Activated CD8-positive, alpha-beta memory T cell treated with anti-CD3 and anti-CD28 coated beads, Interleukin-2, amount 50 U/mL, for 48 hours (primary cell): ENCODE data around the gene TRPM3.
"Not testable (repeated sequence)": the region's sequence is repeated elsewhere in the genome, so short reads cannot be mapped to it uniquely, and the experiment has no call there.

Experiments
- DNase-seq: peaks from one replicate; pipeline ENCODE4 v3.0.0-alpha.2; 2020

The TRPM3 gene

DNA sequence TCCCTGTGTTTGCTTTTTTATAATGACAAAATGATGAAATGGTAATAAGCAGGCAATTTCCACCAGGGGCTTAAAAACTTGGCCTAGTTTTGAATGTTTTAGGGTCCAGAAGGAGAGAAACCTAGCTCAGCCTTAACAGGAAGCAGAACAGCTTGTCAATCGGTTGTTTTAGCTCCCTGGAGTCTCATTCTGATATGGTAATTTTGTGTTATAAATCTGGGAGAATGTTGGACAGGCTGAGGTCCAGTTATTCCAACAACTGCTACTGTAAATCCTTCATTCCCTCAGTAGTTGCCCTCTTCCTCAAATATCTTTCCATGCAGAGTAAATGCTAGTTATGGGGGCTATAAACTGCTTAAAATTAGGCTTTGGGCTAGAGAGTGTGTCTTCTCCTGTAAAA lies 397.4 kb downstream of the TRPM3 start:
- not testable (repeated sequence) for DNase-seq

DNA sequence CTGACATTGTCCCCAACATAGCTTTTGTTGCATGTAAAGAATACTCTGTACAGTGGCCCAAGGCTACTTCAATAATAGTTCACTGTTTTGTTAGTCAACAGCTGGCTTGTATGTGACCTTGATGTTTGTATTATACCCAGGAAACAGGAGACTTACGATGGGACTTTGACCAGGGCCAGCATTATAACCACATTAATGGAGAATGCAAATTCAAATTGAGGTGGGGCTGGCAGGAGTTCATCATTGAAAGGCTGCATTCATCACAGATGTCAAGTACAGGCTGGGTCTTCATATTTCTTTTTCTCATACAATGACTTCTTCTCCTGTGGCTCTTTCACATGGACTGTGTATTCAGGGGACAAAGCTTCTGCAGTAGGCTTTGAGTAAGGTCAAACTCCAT lies 414.6 kb downstream of the TRPM3 start:
- DNase-seq = not testable (repeated sequence)

GRCh38 chr9:70701163-70701562 lies 420.3 kb downstream of the TRPM3 start:
- DNase-seq = no peak

DNA sequence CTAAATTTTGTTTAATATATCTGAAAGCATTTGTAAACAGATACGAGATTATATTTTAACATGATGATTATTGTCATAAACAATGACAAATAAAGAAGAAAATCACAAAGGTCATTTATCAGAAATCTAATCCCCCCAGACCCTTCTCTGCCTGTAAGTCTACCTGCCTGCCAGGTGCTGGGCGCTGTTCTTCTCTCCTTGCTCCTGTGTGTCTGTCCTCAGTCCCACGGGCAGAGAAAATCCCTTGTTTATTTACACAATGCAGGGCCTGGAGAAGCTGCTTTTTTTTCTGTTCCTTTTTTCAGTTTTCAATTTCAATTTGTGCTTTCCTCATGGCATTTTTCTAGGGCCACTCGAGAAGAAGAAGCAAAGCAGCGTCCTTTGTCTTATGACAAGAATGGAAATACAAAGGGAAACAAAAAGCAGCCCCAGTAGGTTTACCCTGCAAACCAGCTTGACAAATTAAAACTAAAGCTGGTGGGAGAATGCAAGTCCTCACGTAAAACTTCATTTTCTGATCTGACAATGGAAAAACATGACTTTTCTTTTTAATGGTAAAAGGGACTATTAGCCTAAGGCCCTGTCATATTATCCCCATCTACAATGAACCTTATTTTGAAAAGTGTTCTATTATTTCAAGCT lies 424.6 kb downstream of the TRPM3 start:
- DNase-seq = no peak

- DNase-seq = no peak
These were observed 426.7 kb downstream of the TRPM3 start for GRCh38 chr9:70694758-70695157.

GRCh38 chr9:70693186-70693585 lies 428.2 kb downstream of the TRPM3 start:
- DNase-seq = no peak

DNA sequence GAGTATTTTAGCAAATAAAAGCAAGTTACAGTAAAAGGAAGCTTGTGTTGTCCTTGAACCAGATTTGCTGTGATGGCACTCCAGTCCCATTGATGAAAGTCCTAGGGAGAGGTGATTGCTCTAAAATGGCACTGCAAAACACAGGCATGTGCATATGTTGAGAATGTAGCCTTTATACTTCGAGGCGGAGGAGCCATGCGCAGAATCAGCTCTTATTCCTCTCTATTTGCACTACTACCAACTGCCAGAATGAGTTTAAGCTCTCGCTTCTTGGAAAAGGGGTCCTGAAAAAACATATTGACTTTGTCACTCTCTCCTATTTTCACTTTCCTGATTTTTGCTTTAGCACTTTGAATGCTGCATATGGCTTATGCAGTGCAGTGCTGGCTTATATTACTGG lies 429.0 kb downstream of the TRPM3 start:
- DNase-seq = no peak

DNA sequence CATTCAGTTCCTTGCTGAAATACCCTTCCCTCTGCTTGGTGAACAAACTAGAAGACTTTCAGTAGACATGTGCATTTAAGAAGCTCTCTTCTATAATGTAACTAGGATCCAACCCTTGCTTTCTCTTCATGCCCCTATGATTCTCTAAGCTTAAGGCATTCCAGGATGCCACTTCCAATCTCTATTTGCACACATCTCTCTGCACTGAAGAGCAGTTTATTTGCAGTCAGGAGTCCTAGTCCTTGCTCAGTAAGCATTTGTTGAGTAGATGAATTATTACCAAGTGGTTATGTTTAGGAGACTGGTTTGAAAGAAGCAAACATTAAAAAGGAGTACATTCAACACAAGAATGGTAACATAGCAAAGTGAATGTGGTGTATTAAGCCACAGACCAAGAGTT lies 432.7 kb downstream of the TRPM3 start:
- no peak for DNase-seq

GRCh38 chr9:70683841-70684240 lies 437.6 kb downstream of the TRPM3 start:
- DNase-seq = no peak

DNA sequence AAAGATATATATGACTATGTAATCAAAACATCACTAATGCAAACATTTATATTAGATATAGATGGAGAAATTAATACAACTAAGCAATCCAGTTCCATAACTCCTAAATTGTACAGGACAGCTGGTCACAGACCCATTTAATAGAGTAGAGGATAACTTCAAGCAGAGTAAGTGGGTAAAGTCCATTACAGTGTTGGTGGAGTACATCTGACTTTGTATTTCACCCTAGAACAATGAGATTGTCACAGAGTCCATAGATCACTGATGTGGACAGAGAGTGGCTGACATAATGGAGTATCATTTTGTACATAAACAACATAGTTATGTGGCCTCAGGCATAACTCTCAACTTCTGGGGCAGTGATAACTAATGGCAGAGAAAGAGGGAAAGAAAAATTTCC lies 439.1 kb downstream of the TRPM3 start:
- DNase-seq = no peak

DNA sequence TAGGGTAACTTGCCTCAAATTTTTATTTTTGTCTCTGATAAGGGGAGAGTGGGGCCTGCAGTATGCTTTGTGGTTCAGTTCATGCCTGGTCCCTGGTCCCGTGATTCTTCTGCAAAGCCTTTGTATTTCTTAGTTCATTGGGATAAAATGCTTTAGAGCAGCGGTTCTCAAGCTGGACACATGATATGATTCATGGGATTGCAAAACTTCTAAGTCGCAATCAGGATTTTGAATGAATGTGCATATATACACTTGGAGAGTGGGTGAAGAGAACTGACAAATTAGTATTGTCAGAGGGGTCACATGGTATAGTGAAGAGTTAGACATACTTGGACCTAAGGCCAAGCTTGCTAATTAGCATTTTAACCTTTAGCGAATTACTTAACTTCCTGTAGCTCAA lies 441.6 kb downstream of the TRPM3 start:
- no peak for DNase-seq

DNA sequence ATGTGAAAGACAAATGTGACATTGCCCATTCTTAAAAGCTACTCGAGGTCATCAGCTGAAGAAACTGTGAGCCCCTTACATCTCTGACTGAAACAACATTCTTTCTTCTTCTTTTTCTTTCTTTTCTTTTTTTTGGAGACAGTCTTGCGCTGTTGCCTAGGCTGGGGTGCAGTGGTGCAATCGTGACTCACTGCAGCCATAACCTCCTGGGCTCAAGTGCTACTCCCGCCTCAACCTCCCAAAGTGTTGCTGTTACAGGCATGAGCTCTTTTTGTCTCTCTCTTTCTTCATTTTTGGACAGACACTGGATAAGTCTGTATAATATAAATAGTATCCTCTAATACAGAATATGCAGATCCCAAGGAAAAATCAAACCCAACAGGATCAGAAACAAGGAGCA lies 443.3 kb downstream of the TRPM3 start:
- DNase-seq = no peak

GRCh38 chr9:70677055-70677735 lies 444.2 kb downstream of the TRPM3 start:
- DNase-seq = no peak

DNA sequence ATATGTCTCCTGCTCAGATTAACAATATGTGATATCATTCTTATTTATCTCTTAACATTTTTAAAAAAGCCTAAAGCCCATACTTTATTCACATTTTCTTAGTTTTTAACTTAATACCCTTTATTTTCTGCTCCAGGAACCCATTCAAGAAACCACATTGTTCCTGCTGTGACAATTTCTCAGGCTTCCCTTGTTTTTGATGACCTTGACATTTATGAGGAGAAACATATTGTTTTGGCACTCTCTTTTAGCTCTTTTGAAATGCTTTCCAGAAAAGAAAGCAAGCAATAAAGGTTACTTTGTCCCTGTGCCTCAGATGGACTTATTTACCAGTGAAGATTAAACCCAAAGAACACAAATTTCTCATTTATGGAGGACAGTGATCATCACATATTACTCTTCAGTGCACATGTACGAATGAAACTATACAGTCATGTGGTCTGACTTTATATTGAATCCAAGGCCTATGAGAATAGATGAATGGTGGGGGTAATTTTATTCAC lies 445.5 kb downstream of the TRPM3 start:
- no peak for DNase-seq

GRCh38 chr9:70673844-70674243 lies 447.6 kb downstream of the TRPM3 start:
- DNase-seq = no peak

- DNase-seq = no peak
These were observed 449.2 kb downstream of the TRPM3 start for GRCh38 chr9:70672161-70672649.

- no peak for DNase-seq
These were observed 452.7 kb downstream of the TRPM3 start for GRCh38 chr9:70668751-70669150.

GRCh38 chr9:70658765-70659164 lies 462.7 kb downstream of the TRPM3 start:
- DNase-seq = no peak

DNA sequence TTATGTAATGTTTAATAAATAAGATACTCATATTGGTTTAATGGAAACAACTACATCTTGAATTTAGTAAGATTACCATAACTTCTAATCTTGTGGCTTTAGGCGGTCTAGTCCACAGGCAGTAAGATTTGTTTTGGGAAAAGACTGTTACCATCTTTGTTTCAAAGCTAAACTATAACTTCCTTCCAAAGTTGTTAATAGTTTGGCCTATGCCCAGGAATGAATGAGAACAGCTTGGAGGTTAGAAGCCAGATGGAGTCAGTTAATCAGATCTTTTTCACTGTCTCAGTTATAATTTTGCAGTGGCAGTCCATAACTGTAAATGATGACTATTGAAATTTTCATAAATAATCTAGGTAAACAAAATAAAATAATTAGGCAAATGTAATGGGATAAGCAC lies 465.1 kb downstream of the TRPM3 start:
- DNase-seq = no peak

DNA sequence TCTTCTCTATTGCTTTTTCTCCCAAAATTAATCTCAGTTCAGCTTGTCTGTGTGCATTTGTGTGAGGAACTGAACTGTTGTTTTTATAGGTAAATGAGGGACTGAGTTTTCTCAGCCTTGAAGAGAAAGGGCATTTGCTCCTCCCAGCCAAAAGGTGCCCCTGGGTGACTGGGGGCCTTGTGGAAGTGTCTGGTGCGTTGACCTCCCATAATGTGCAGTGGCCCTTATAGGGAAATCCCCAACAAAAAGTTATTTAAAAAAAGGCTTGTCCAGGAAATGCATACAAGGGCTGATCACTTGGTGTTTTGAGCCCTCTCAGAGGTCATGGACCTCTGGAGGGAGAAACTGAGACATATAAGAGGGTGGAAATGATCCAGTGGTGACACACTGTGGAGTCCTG lies 467.3 kb downstream of the TRPM3 start:
- DNase-seq = no peak

- not testable (repeated sequence) for DNase-seq
These were observed 476.8 kb downstream of the TRPM3 start for GRCh38 chr9:70644627-70645026.

- DNase-seq = no peak
These were observed 479.1 kb downstream of the TRPM3 start for GRCh38 chr9:70642341-70642740.

DNA sequence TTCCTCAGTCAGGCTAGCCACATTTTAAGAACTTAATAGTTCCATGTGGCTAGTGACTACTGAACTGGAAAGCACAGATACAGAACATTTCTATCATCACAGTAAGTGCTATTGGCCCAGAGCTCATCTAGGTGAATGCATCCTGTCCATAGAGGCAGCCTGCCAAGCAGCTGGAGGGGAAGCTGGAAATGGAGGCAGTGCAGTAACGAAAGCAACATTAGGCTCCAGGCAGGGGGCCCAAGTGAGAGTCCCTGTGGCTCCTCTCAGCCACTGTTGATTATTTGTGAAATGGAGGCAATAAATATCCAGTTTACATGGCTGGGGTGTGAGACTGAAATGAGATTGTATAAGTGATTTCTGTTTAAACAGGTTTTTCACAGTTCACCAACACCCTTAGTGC lies 479.8 kb downstream of the TRPM3 start:
- DNase-seq = no peak

GRCh38 chr9:70641031-70641430 lies 480.4 kb downstream of the TRPM3 start:
- no peak for DNase-seq
